NCI-H187 treated with DMSO at 0.1 percent for 48 hours (cell line): ENCODE data around the gene ISCA1.
"Not testable (repeated sequence)": the region's sequence is repeated elsewhere in the genome, so short reads cannot be mapped to it uniquely, and the experiment has no call there.

ENCODE experiments used
- DNase-seq: peaks from one replicate; lab custom pipeline; 2025; lab: John Stamatoyannopoulos, UW

ISCA1 gene

GRCh38 chr9:86282077-86282978 is at the start of gene ISCA1:
Gene ISCA1, minus strand, starts transcription at chr9:86282538. Its CDS starts 80 bp downstream, at chr9:86282458.
- peak; percentile 4 for DNase-seq

GRCh38 chr9:86330186-86330585 is 47.8 kb upstream of the ISCA1 start:
- no peak for DNase-seq

GRCh38 chr9:86329649-86330048 is 47.3 kb upstream of the ISCA1 start:
- no peak for DNase-seq

GRCh38 chr9:86328156-86328555 is 45.8 kb upstream of the ISCA1 start:
- DNase-seq, result no peak

GRCh38 chr9:86326536-86326935 is 44.2 kb upstream of the ISCA1 start:
- DNase-seq, result no peak

- DNase-seq, result no peak
Measured at GRCh38 chr9:86324901-86325300, 42.6 kb upstream of the ISCA1 start.

- DNase-seq, result no peak
Measured at GRCh38 chr9:86324308-86324707, 42.0 kb upstream of the ISCA1 start.

GRCh38 chr9:86322973-86323644 is 40.8 kb upstream of the ISCA1 start:
- DNase-seq, result no peak

GRCh38 chr9:86321373-86321772 is 39.0 kb upstream of the ISCA1 start:
- no peak for DNase-seq

- no peak for DNase-seq
Measured at GRCh38 chr9:86318187-86318586, 35.8 kb upstream of the ISCA1 start.

- no peak for DNase-seq
Measured at GRCh38 chr9:86315078-86315477, 32.7 kb upstream of the ISCA1 start.

- DNase-seq, result not testable (repeated sequence)
Measured at GRCh38 chr9:86312959-86313358, 30.6 kb upstream of the ISCA1 start.

- DNase-seq, result no peak
Measured at GRCh38 chr9:86308687-86309086, 26.3 kb upstream of the ISCA1 start.

- no peak for DNase-seq
Measured at GRCh38 chr9:86304236-86304730, 21.9 kb upstream of the ISCA1 start.

GRCh38 chr9:86303316-86303975 is 21.1 kb upstream of the ISCA1 start:
- DNase-seq, result no peak

GRCh38 chr9:86301686-86302085 is 19.3 kb upstream of the ISCA1 start:
- DNase-seq, result no peak

GRCh38 chr9:86300701-86301100 is 18.4 kb upstream of the ISCA1 start:
- no peak for DNase-seq

GRCh38 chr9:86298873-86299272 is 16.5 kb upstream of the ISCA1 start:
- no peak for DNase-seq

GRCh38 chr9:86290341-86290740 is 8.0 kb upstream of the ISCA1 start:
- not testable (repeated sequence) for DNase-seq

- no peak for DNase-seq
Measured at GRCh38 chr9:86288499-86289198, 6.3 kb upstream of the ISCA1 start.

- no peak for DNase-seq
Measured at GRCh38 chr9:86287013-86287412, 4.7 kb upstream of the ISCA1 start.

- no peak for DNase-seq
Measured at GRCh38 chr9:86286278-86286677, 3.9 kb upstream of the ISCA1 start.
